ENCODE data around the gene PRDM5. TPM values are rescaled to one million over a fixed set of nuclear protein-coding genes. Genes with fewer than 3 reads are reported as not detected.

The PRDM5 gene
- total and polyA plus RNA-seq, 2 donors: 1.8 to 5.1 TPM

GRCh38 chr4:120870279-120870673, 52.2 kb downstream of the PRDM5 start:
- WGBS: 90% methylated on average over 3 of the region's 3 CpGs
- H3K4me1 ChIP-seq (ENCODE audit: control insufficient read depth in 2 of 2, insufficient read depth in 2 of 2, low read length in 2 of 2): no peaks in the 10 kb centered on the region
- no peaks in the 10 kb centered on the region for H3K27me3 ChIP-seq (ENCODE audit: control insufficient read depth in 2 of 2, insufficient read depth in 1 of 2, low read length in 1 of 2)
- DNase-seq (ENCODE audit: low read depth in 6 of 9, low spot score in 9 of 9): peak in 2 of 9 donors; percentile 4 to 7
- no peaks in the 10 kb centered on the region for H3K36me3 ChIP-seq (ENCODE audit: control insufficient read depth in 2 of 2, insufficient read depth in 2 of 2, low read length in 1 of 2)
- H3K9me3 ChIP-seq (ENCODE audit: control insufficient read depth in 2 of 2, insufficient read depth in 1 of 2, low read length in 1 of 2): no peaks in the 10 kb centered on the region
- H3K4me3 ChIP-seq (ENCODE audit: low read length in 2 of 2): no peak overlapping the region
- no peak overlapping the region for H3K27ac ChIP-seq (ENCODE audit: low read depth in 1 of 2, low read length in 1 of 2)

DNA sequence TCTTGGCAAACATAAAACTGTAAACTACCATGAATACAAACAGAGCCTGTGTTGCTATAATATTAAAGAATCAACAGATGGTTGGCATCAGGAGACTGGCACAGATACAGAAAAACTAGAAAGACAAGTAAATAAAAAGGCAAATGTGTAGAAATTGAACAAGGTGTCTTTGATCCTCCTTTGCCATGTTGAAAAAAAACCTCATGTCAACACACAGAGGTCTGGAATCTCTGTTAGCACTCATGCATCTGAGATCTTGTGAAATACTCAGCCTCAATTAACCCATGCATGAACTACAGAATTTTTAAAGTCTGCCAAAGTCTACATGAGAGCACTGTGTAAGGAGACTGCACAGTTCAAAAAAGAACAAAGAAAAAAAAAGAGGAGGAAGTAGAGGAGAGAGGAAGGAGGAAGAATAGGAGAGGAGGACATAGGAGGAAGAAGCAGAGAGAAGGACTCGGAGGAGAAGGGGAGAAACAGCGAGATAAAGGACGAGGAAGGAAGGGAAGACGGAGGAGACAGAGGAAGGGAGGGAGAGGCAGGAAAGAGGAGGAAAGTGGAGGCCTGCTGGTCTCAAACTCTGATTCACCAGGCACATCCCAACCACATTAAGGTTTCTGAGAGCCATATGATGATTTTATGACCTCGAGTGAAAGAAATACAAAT, 52.8 kb downstream of the PRDM5 start:
- Histone ChIP-seq H3K36me3 (ENCODE audit: control insufficient read depth in 2 of 2, insufficient read depth in 2 of 2, low read length in 1 of 2) (no peaks in the 10 kb centered on the region), H3K27me3 (ENCODE audit: control insufficient read depth in 2 of 2, insufficient read depth in 1 of 2, low read length in 1 of 2) (no peaks in the 10 kb centered on the region), H3K27ac (ENCODE audit: low read depth in 1 of 2, low read length in 1 of 2) (no peak overlapping the region), H3K4me3 (ENCODE audit: low read length in 2 of 2) (no peak overlapping the region), H3K4me1 (ENCODE audit: control insufficient read depth in 2 of 2, insufficient read depth in 2 of 2, low read length in 2 of 2) (no peaks in the 10 kb centered on the region), H3K9me3 (ENCODE audit: control insufficient read depth in 2 of 2, insufficient read depth in 1 of 2, low read length in 1 of 2) (no peaks in the 10 kb centered on the region)
- WGBS: 87% methylated on average over 5 of the region's 5 CpGs
- DNase-seq (ENCODE audit: low read depth in 6 of 9, low spot score in 9 of 9): no peak

- H3K9me3 ChIP-seq (ENCODE audit: control insufficient read depth in 2 of 2, insufficient read depth in 1 of 2, low read length in 1 of 2): no peaks in the 10 kb centered on the region
- H3K36me3 ChIP-seq (ENCODE audit: control insufficient read depth in 2 of 2, insufficient read depth in 2 of 2, low read length in 1 of 2): no peaks in the 10 kb centered on the region
- no peak overlapping the region for H3K27ac ChIP-seq (ENCODE audit: low read depth in 1 of 2, low read length in 1 of 2)
- H3K4me1 ChIP-seq (ENCODE audit: control insufficient read depth in 2 of 2, insufficient read depth in 2 of 2, low read length in 2 of 2): no peaks in the 10 kb centered on the region
- no peak overlapping the region for H3K4me3 ChIP-seq (ENCODE audit: low read length in 2 of 2)
- DNase-seq (ENCODE audit: low read depth in 6 of 9, low spot score in 9 of 9): no peak
- no peaks in the 10 kb centered on the region for H3K27me3 ChIP-seq (ENCODE audit: control insufficient read depth in 2 of 2, insufficient read depth in 1 of 2, low read length in 1 of 2)
Observed at GRCh38 chr4:120867506-120867905, 55.0 kb downstream of the PRDM5 start.

DNA sequence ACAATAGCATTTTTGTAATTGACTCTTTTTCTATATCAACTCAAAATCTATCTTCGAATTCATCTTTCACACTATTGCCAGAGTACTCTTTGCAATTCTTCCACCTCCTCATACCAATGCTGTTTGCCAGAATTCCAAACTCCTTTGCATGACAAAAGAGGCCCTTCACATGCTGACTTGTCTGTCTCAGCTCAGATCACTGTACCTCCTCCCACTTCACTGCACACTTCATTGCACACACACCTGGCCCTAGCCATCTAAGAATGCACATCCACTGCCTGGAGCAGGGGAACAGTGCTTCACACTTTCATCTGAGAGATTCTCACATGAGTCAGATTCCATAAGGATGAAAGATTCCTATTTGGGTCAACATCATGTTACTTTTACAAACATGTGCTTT, 56.5 kb downstream of the PRDM5 start:
- DNase-seq (ENCODE audit: low read depth in 6 of 9, low spot score in 9 of 9): peak in 1 of 9 donors; percentile 9
- 94% methylated on average over 1 of the region's 1 CpG for WGBS
- no peaks in the 10 kb centered on the region for H3K36me3 ChIP-seq (ENCODE audit: control insufficient read depth in 2 of 2, insufficient read depth in 2 of 2, low read length in 1 of 2)

GRCh38 chr4:120864969-120865368, 57.6 kb downstream of the PRDM5 start:
- 96% methylated on average over 2 of the region's 2 CpGs for WGBS
- no peak overlapping the region for H3K4me3 ChIP-seq (ENCODE audit: low read length in 2 of 2)
- no peak overlapping the region for H3K27ac ChIP-seq (ENCODE audit: low read depth in 1 of 2, low read length in 1 of 2)
- H3K27me3 ChIP-seq (ENCODE audit: control insufficient read depth in 2 of 2, insufficient read depth in 1 of 2, low read length in 1 of 2): no peaks in the 10 kb centered on the region
- H3K36me3 ChIP-seq (ENCODE audit: control insufficient read depth in 2 of 2, insufficient read depth in 2 of 2, low read length in 1 of 2): no peaks in the 10 kb centered on the region
- no peaks in the 10 kb centered on the region for H3K4me1 ChIP-seq (ENCODE audit: control insufficient read depth in 2 of 2, insufficient read depth in 2 of 2, low read length in 2 of 2)
- no peaks in the 10 kb centered on the region for H3K9me3 ChIP-seq (ENCODE audit: control insufficient read depth in 2 of 2, insufficient read depth in 1 of 2, low read length in 1 of 2)
- no peak for DNase-seq (ENCODE audit: low read depth in 6 of 9, low spot score in 9 of 9)

More for the DNA sequence above, 56.5 kb downstream of the PRDM5 start:
- Histone ChIP-seq H3K27ac (ENCODE audit: low read depth in 1 of 2, low read length in 1 of 2) (no peak overlapping the region), H3K4me1 (ENCODE audit: control insufficient read depth in 2 of 2, insufficient read depth in 2 of 2, low read length in 2 of 2) (no peaks in the 10 kb centered on the region), H3K27me3 (ENCODE audit: control insufficient read depth in 2 of 2, insufficient read depth in 1 of 2, low read length in 1 of 2) (no peaks in the 10 kb centered on the region), H3K9me3 (ENCODE audit: control insufficient read depth in 2 of 2, insufficient read depth in 1 of 2, low read length in 1 of 2) (no peaks in the 10 kb centered on the region), H3K4me3 (ENCODE audit: low read length in 2 of 2) (no peak overlapping the region)

DNA sequence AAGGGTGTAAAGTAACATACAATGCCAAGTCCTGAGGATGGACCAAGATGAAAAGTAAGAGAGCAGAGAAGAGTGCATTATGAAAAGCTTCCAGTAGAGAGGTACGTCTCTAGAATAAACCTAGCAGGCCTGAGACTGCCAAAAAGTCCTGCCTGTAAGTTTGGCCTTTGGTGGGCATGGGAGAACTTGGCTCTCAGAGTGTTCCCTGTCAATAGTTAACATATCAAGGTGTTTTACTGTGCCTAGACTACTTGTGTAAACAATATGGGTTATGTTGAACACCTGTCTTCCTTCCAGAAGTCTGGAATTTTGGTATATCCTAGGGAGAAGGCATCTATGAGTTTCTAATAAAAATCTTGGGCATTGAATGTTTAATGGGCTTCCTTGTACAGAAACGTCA, 60.1 kb downstream of the PRDM5 start:
- H3K36me3 ChIP-seq (ENCODE audit: control insufficient read depth in 2 of 2, insufficient read depth in 2 of 2, low read length in 1 of 2): no peaks in the 10 kb centered on the region
- H3K4me1 ChIP-seq (ENCODE audit: control insufficient read depth in 2 of 2, insufficient read depth in 2 of 2, low read length in 2 of 2): no peaks in the 10 kb centered on the region
- H3K4me3 ChIP-seq (ENCODE audit: low read length in 2 of 2): no peak overlapping the region
- no peaks in the 10 kb centered on the region for H3K27me3 ChIP-seq (ENCODE audit: control insufficient read depth in 2 of 2, insufficient read depth in 1 of 2, low read length in 1 of 2)
- H3K27ac ChIP-seq (ENCODE audit: low read depth in 1 of 2, low read length in 1 of 2): no peak overlapping the region
- DNase-seq (ENCODE audit: low read depth in 6 of 9, low spot score in 9 of 9): no peak
- WGBS: 96% methylated on average over 2 of the region's 2 CpGs
- H3K9me3 ChIP-seq (ENCODE audit: control insufficient read depth in 2 of 2, insufficient read depth in 1 of 2, low read length in 1 of 2): no peaks in the 10 kb centered on the region

GRCh38 chr4:120861852-120862251, 60.7 kb downstream of the PRDM5 start:
- H3K27me3 ChIP-seq (ENCODE audit: control insufficient read depth in 2 of 2, insufficient read depth in 1 of 2, low read length in 1 of 2): no peaks in the 10 kb centered on the region
- no peaks in the 10 kb centered on the region for H3K4me1 ChIP-seq (ENCODE audit: control insufficient read depth in 2 of 2, insufficient read depth in 2 of 2, low read length in 2 of 2)
- H3K27ac ChIP-seq (ENCODE audit: low read depth in 1 of 2, low read length in 1 of 2): no peak overlapping the region
- no peak overlapping the region for H3K4me3 ChIP-seq (ENCODE audit: low read length in 2 of 2)
- H3K36me3 ChIP-seq (ENCODE audit: control insufficient read depth in 2 of 2, insufficient read depth in 2 of 2, low read length in 1 of 2): no peaks in the 10 kb centered on the region
- DNase-seq (ENCODE audit: low read depth in 6 of 9, low spot score in 9 of 9): no peak
- H3K9me3 ChIP-seq (ENCODE audit: control insufficient read depth in 2 of 2, insufficient read depth in 1 of 2, low read length in 1 of 2): no peaks in the 10 kb centered on the region

DNA sequence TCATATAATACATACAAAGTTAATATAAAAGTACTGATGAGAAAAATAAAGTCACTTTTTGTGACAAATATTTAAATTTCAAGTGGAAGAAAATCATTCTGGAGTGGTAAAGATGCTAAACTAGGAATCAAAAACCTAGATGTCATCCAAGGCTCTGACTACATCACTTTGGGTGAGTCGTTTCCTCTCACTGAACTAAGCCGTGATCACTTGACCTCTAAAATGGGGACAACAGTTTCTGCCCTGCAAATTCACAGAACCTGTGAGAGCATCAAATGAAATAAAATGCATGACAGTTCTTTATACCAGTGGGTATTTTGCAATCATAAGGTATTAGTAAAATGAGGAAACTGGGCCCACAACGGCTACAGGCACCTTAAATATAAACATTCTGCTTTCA, 63.8 kb downstream of the PRDM5 start:
- no peaks in the 10 kb centered on the region for H3K27me3 ChIP-seq (ENCODE audit: control insufficient read depth in 2 of 2, insufficient read depth in 1 of 2, low read length in 1 of 2)
- no peak overlapping the region for H3K4me3 ChIP-seq (ENCODE audit: low read length in 2 of 2)
- no peaks in the 10 kb centered on the region for H3K9me3 ChIP-seq (ENCODE audit: control insufficient read depth in 2 of 2, insufficient read depth in 1 of 2, low read length in 1 of 2)
- H3K27ac ChIP-seq (ENCODE audit: low read depth in 1 of 2, low read length in 1 of 2): no peak overlapping the region
- H3K36me3 ChIP-seq (ENCODE audit: control insufficient read depth in 2 of 2, insufficient read depth in 2 of 2, low read length in 1 of 2): no peaks in the 10 kb centered on the region
- no peaks in the 10 kb centered on the region for H3K4me1 ChIP-seq (ENCODE audit: control insufficient read depth in 2 of 2, insufficient read depth in 2 of 2, low read length in 2 of 2)
- no peak for DNase-seq (ENCODE audit: low read depth in 6 of 9, low spot score in 9 of 9)
- WGBS: 63% methylated on average over 3 of the region's 3 CpGs

DNA sequence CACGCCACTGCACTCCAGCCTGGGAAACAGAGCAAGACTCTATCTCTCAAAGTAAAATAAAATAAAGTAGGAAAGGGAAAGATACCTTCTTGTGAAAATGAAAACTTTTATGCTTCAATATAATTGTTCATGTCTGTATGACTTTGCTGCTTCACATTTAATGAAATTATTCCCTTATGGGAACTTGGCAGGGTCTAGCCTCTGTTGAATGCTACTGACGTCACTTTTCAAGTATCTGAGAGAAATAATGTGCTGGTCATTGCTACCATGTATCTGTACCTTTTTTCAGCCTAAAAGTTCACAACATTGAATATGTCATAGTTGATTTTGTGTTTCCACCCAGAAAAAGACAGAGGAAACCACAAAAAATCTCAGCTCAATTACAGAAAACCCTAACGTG, 65.2 kb downstream of the PRDM5 start:
- Histone ChIP-seq H3K4me3 (ENCODE audit: low read length in 2 of 2) (no peak overlapping the region), H3K36me3 (ENCODE audit: control insufficient read depth in 2 of 2, insufficient read depth in 2 of 2, low read length in 1 of 2) (no peaks in the 10 kb centered on the region), H3K27me3 (ENCODE audit: control insufficient read depth in 2 of 2, insufficient read depth in 1 of 2, low read length in 1 of 2) (no peaks in the 10 kb centered on the region), H3K27ac (ENCODE audit: low read depth in 1 of 2, low read length in 1 of 2) (no peak overlapping the region), H3K9me3 (ENCODE audit: control insufficient read depth in 2 of 2, insufficient read depth in 1 of 2, low read length in 1 of 2) (no peaks in the 10 kb centered on the region), H3K4me1 (ENCODE audit: control insufficient read depth in 2 of 2, insufficient read depth in 2 of 2, low read length in 2 of 2) (no peaks in the 10 kb centered on the region)
- 65% methylated on average over 3 of the region's 3 CpGs for WGBS
- no peak for DNase-seq (ENCODE audit: low read depth in 6 of 9, low spot score in 9 of 9)

GRCh38 chr4:120856294-120856693, 66.2 kb downstream of the PRDM5 start:
- 91% methylated on average over 2 of the region's 2 CpGs for WGBS
- DNase-seq (ENCODE audit: low read depth in 6 of 9, low spot score in 9 of 9): no peak
- H3K4me1 ChIP-seq (ENCODE audit: control insufficient read depth in 2 of 2, insufficient read depth in 2 of 2, low read length in 2 of 2): no peaks in the 10 kb centered on the region
- no peaks in the 10 kb centered on the region for H3K36me3 ChIP-seq (ENCODE audit: control insufficient read depth in 2 of 2, insufficient read depth in 2 of 2, low read length in 1 of 2)
- H3K27me3 ChIP-seq (ENCODE audit: control insufficient read depth in 2 of 2, insufficient read depth in 1 of 2, low read length in 1 of 2): no peaks in the 10 kb centered on the region
- no peaks in the 10 kb centered on the region for H3K9me3 ChIP-seq (ENCODE audit: control insufficient read depth in 2 of 2, insufficient read depth in 1 of 2, low read length in 1 of 2)
- no peak overlapping the region for H3K27ac ChIP-seq (ENCODE audit: low read depth in 1 of 2, low read length in 1 of 2)
- no peak overlapping the region for H3K4me3 ChIP-seq (ENCODE audit: low read length in 2 of 2)
